Esophagus muscularis mucosa (tissue), 3 donors: ENCODE measurements around the gene COG7.
"Not testable (repeated sequence)": the region's sequence is repeated elsewhere in the genome, so short reads cannot be mapped to it uniquely, and the experiment has no call there.

ENCODE experiments used
- POLR2A ChIP-seq: fragments of 450-650 bp; IDR thresholded peaks from one replicate; pipeline ENCODE4 v1.6.1; 2017; ENCODE audit warnings: antibody characterized with exemption, moderate library complexity, mild to moderate bottlenecking, low read depth
- POLR2AphosphoS5 ChIP-seq, 2 donors: sonication (generic); formaldehyde crosslinking; IDR thresholded peaks; one replicate each; pipeline ENCODE4 v1.6.1; 2017; ENCODE audit warnings: antibody characterized with exemption in 2 of 2
- TF ChIP-seq, protein P1 (sequence below), 3 experiments: fragments of 200-600 bp in 2 of 3; fragments of 450-650 bp in 1 of 3; sonication (generic) in 2 of 3; IDR thresholded peaks; one replicate each; pipeline ENCODE4 v1.5.1; 2017 to 2019; ENCODE audit warnings: antibody characterized with exemption in 3 of 3, mild to moderate bottlenecking in 2 of 3, moderate library complexity in 1 of 3

DNA sequence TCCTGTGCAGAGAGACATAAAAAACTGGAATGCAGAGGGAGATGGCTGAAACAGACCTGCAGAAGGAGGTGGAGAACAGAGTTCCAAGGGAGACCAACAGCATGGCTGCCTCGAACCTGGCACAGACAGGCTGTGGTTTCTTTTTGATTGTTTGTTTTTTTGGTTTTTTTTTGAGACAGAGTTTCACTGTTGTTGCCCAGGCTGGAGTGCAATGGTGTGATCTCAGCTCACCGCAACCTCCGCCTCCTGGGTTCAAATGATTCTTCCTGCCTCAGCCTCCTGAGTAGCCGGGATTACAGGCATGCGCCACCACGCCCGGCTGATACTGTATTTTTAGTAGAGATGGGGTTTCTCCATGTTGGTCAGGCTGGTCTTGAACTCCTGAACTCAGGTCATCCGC is 30.5 kb upstream of the COG7 start:
- not testable (repeated sequence) for TF ChIP-seq POLR2A; POLR2AphosphoS5 (IDR thresholded peaks at IDR 0.05)
- TF ChIP-seq, protein P1, sequence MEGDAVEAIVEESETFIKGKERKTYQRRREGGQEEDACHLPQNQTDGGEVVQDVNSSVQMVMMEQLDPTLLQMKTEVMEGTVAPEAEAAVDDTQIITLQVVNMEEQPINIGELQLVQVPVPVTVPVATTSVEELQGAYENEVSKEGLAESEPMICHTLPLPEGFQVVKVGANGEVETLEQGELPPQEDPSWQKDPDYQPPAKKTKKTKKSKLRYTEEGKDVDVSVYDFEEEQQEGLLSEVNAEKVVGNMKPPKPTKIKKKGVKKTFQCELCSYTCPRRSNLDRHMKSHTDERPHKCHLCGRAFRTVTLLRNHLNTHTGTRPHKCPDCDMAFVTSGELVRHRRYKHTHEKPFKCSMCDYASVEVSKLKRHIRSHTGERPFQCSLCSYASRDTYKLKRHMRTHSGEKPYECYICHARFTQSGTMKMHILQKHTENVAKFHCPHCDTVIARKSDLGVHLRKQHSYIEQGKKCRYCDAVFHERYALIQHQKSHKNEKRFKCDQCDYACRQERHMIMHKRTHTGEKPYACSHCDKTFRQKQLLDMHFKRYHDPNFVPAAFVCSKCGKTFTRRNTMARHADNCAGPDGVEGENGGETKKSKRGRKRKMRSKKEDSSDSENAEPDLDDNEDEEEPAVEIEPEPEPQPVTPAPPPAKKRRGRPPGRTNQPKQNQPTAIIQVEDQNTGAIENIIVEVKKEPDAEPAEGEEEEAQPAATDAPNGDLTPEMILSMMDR (IDR thresholded peaks at IDR 0.05), result not testable (repeated sequence)
